ENCODE results near the gene ATL2. TPM values are rescaled to one million over a fixed set of nuclear protein-coding genes. Genes with fewer than 3 reads are reported as not detected.

The ATL2 gene
- total and polyA plus RNA-seq, 2 donors (not counting 1 experiment from before 2014, with no cell fraction given), result 21.1 to 69.0 TPM

- Histone ChIP-seq H3K27ac (ENCODE audit: low read length in 2 of 2) (no peak overlapping the region), H3K27me3 (replicated peaks in 1 of 4; ENCODE audit: control extremely low read depth in 1 of 4, control insufficient read depth in 3 of 4, insufficient read depth in 4 of 4, low read length in 3 of 4) (no peaks in the 10 kb centered on the region), H2AFZ (ENCODE audit: insufficient read depth, low read depth, low read length, poor library complexity, severe bottlenecking) (no peak overlapping the region), H4K20me1 (ENCODE audit: control insufficient read depth, insufficient read depth, low read length, poor library complexity, severe bottlenecking) (no peaks in the 10 kb centered on the region), H3K4me2 (replicated peaks; ENCODE audit: low read depth, low read length, poor library complexity, severe bottlenecking) (no peak overlapping the region), H3K4me3 (ENCODE audit: control extremely low read depth in 1 of 5, extremely low read depth in 1 of 5, insufficient read depth in 1 of 5, low read depth in 2 of 5, low read length in 4 of 5) (no peak overlapping the region), H3K4me1 (ENCODE audit: control insufficient read depth in 2 of 2, insufficient read depth in 2 of 2, low read length in 2 of 2) (no peaks in the 10 kb centered on the region), H3K36me3 (replicated peaks in 1 of 2; ENCODE audit: control extremely low read depth in 1 of 2, control insufficient read depth in 1 of 2, extremely low read depth in 1 of 2, insufficient read depth in 2 of 2, low read length in 1 of 2) (no peaks in the 10 kb centered on the region), H3K79me2 (ENCODE audit: control insufficient read depth, insufficient read depth, low read length) (no peaks in the 10 kb centered on the region), H3K9ac (ENCODE audit: low read length) (no peak overlapping the region), H3K9me3 (ENCODE audit: control extremely low read depth in 1 of 3, control insufficient read depth in 2 of 3, insufficient read depth in 1 of 3, low read length in 2 of 3) (peaks cover 0 to 4% (median 0%) of the 10 kb centered on the region in 3 donors)
- Mint-ChIP-seq H3K27ac (no peak overlapping the region), H3K4me3 (no peak overlapping the region), H3K9me3 (ENCODE audit: insufficient read depth) (no peaks in the 10 kb centered on the region), H3K4me1 (no peaks in the 10 kb centered on the region), H3K27me3 (no peaks in the 10 kb centered on the region)
- CTCF ChIA-PET, result no interaction called here
- DNase-seq, result no peak
- no peak for TF ChIP-seq EZH2 (IDR thresholded peaks at IDR 0.05; ENCODE audit: borderline replicate concordance, insufficient read depth, low read depth, low read length, poor library complexity, severe bottlenecking)
- TF ChIP-seq, protein P1, sequence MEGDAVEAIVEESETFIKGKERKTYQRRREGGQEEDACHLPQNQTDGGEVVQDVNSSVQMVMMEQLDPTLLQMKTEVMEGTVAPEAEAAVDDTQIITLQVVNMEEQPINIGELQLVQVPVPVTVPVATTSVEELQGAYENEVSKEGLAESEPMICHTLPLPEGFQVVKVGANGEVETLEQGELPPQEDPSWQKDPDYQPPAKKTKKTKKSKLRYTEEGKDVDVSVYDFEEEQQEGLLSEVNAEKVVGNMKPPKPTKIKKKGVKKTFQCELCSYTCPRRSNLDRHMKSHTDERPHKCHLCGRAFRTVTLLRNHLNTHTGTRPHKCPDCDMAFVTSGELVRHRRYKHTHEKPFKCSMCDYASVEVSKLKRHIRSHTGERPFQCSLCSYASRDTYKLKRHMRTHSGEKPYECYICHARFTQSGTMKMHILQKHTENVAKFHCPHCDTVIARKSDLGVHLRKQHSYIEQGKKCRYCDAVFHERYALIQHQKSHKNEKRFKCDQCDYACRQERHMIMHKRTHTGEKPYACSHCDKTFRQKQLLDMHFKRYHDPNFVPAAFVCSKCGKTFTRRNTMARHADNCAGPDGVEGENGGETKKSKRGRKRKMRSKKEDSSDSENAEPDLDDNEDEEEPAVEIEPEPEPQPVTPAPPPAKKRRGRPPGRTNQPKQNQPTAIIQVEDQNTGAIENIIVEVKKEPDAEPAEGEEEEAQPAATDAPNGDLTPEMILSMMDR (IDR thresholded peaks at IDR 0.05), result no peak
- no peak for ATAC-seq (ENCODE audit: low read depth)
- WGBS (ENCODE audit: insufficient coverage), result no CpG with 5 or more reads among the region's 1 CpG
- intact Hi-C loops (cut with micrococcal nuclease), result no loop called here
- POLR2A ChIA-PET, result no interaction called here
These were observed 107.7 kb downstream of the ATL2 start for GRCh38 chr2:38269421-38269820.

DNA sequence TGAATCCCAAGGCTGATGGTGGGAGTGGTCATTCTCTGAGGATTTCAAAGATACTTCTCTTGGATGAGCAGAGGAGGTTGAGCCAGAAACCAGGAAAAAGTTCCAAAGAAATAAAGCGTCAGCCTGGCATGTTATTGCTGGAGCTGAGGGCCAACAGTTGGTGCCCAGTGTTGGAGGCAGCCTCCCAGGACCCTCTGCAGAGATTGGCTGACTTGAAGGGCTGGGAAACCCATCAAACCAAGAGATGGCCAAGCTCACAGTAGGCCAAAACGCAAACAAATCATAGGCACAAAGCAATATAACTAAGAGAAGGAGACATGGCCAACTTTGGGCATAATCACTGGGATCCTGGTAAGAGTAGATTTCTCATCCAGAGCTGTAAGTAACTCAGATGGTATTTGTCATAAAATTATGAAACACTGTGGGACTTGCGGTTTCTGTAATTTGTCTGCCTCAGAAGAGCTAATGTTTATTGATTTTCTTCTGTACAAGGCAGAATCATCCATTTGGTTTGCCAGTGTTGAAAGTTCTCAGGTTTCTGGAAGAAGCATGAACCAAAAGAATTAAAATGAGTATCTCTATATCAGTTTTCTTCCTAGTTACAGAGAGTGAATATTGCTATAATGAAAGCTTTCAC lies 108.3 kb downstream of the ATL2 start:
- H2AFZ ChIP-seq (ENCODE audit: insufficient read depth, low read depth, low read length, poor library complexity, severe bottlenecking), result no peak overlapping the region
- H3K4me1 ChIP-seq (ENCODE audit: control insufficient read depth in 2 of 2, insufficient read depth in 2 of 2, low read length in 2 of 2), result no peaks in the 10 kb centered on the region
- ChIA-PET POLR2A (no interaction called here), CTCF (no interaction called here)
- no peak overlapping the region for H3K27ac ChIP-seq (ENCODE audit: low read length in 2 of 2)
- H3K4me2 ChIP-seq (replicated peaks; ENCODE audit: low read depth, low read length, poor library complexity, severe bottlenecking), result no peak overlapping the region
- no peak overlapping the region for H3K27ac Mint-ChIP-seq
- 100% methylated on average over 1 of the region's 3 CpGs for WGBS (ENCODE audit: insufficient coverage)
- peaks cover 0 to 4% (median 0%) of the 10 kb centered on the region in 3 donors for H3K9me3 ChIP-seq (ENCODE audit: control extremely low read depth in 1 of 3, control insufficient read depth in 2 of 3, insufficient read depth in 1 of 3, low read length in 2 of 3)
- H3K9ac ChIP-seq (ENCODE audit: low read length), result no peak overlapping the region
- ATAC-seq (ENCODE audit: low read depth) (no peak), DNase-seq (no peak)
- no peaks in the 10 kb centered on the region for H3K4me1 Mint-ChIP-seq
- H3K79me2 ChIP-seq (ENCODE audit: control insufficient read depth, insufficient read depth, low read length), result no peaks in the 10 kb centered on the region
- H3K4me3 ChIP-seq (ENCODE audit: control extremely low read depth in 1 of 5, extremely low read depth in 1 of 5, insufficient read depth in 1 of 5, low read depth in 2 of 5, low read length in 4 of 5), result no peak overlapping the region
- no peak for TF ChIP-seq EZH2 (IDR thresholded peaks at IDR 0.05; ENCODE audit: borderline replicate concordance, insufficient read depth, low read depth, low read length, poor library complexity, severe bottlenecking)
- TF ChIP-seq, protein P1 (IDR thresholded peaks at IDR 0.05), result no peak
- no peaks in the 10 kb centered on the region for H3K27me3 ChIP-seq (replicated peaks in 1 of 4; ENCODE audit: control extremely low read depth in 1 of 4, control insufficient read depth in 3 of 4, insufficient read depth in 4 of 4, low read length in 3 of 4)
- intact Hi-C loops (cut with micrococcal nuclease), result no loop called here
- no peaks in the 10 kb centered on the region for H3K9me3 Mint-ChIP-seq (ENCODE audit: insufficient read depth)
- no peaks in the 10 kb centered on the region for H3K27me3 Mint-ChIP-seq
- H3K4me3 Mint-ChIP-seq, result no peak overlapping the region
- H3K36me3 ChIP-seq (replicated peaks in 1 of 2; ENCODE audit: control extremely low read depth in 1 of 2, control insufficient read depth in 1 of 2, extremely low read depth in 1 of 2, insufficient read depth in 2 of 2, low read length in 1 of 2), result no peaks in the 10 kb centered on the region
- no peaks in the 10 kb centered on the region for H4K20me1 ChIP-seq (ENCODE audit: control insufficient read depth, insufficient read depth, low read length, poor library complexity, severe bottlenecking)
